Measurements from ENCODE around the gene PTHLH. TPM values are rescaled to one million over a fixed set of nuclear protein-coding genes. Genes with fewer than 3 reads are reported as not detected.

The PTHLH gene
- total RNA-seq, 1 experiment from 2014 or later, result 0.35 TPM

- Histone ChIP-seq H3K56ac (ENCODE audit: insufficient read length, low read depth, low read length) (no peak overlapping the region), H2BK15ac (ENCODE audit: low read depth, low read length) (no peak overlapping the region), H2BK12ac (ENCODE audit: insufficient read length, low read depth, low read length) (no peak overlapping the region), H3K4me2 (ENCODE audit: insufficient read depth, insufficient read length, low read length) (no peak overlapping the region), H4K5ac (ENCODE audit: insufficient read length, low read depth, low read length) (no peak overlapping the region), H2AK5ac (ENCODE audit: insufficient read length, low read length) (no peak overlapping the region), H2BK120ac (ENCODE audit: low read depth, low read length, poor library complexity, severe bottlenecking) (no peak overlapping the region), H2BK20ac (ENCODE audit: low read depth, low read length, poor library complexity, severe bottlenecking) (no peak overlapping the region), H3K23me2 (ENCODE audit: insufficient read length, low read depth, low read length, poor library complexity, severe bottlenecking) (no peaks in the 10 kb centered on the region), H3K79me1 (ENCODE audit: insufficient read depth, low read depth, low read length, poor library complexity, severe bottlenecking) (no peaks in the 10 kb centered on the region), H3K14ac (ENCODE audit: insufficient read depth, low read length) (no peak overlapping the region), H4K20me1 (ENCODE audit: control insufficient read depth, insufficient read depth, insufficient read length) (no peaks in the 10 kb centered on the region), H3K18ac (ENCODE audit: insufficient read length, low read depth, low read length) (no peak overlapping the region), H3K27ac (ENCODE audit: insufficient read length, low read depth, low read length) (no peak overlapping the region), H3T11ph (ENCODE audit: low read length) (no peak overlapping the region), H2AFZ (ENCODE audit: low read length) (no peak overlapping the region), H4K91ac (ENCODE audit: insufficient read length, low read depth, low read length) (no peak overlapping the region), H3K9me3 (ENCODE audit: control insufficient read depth, low read depth, low read length) (no peaks in the 10 kb centered on the region), H3K4me1 (ENCODE audit: insufficient read depth, low read length) (no peaks in the 10 kb centered on the region), H3K4ac (ENCODE audit: low read depth, low read length) (no peak overlapping the region), H3K23ac (ENCODE audit: insufficient read length, low read depth, low read length) (no peak overlapping the region), H3K27me3 (ENCODE audit: insufficient read depth, low read length) (no peaks in the 10 kb centered on the region; the same call in 1 of the 2 replicates), H3K9ac (ENCODE audit: extremely low read depth, insufficient read length, low read length) (no peak overlapping the region), H2BK5ac (ENCODE audit: insufficient read length, low read length) (no peak overlapping the region), H4K8ac (replicated peaks; ENCODE audit: insufficient read length, low read depth, low read length) (no peak overlapping the region), H3K79me2 (ENCODE audit: insufficient read depth, low read length) (no peaks in the 10 kb centered on the region)
- H3K27ac Mint-ChIP-seq, result no peak overlapping the region
- 0 out of 7 replicates have a peak, but pooled peaks cover 0 to 4% (median 0%) of the 10 kb centered on the region in 3 experiments for H3K36me3 Mint-ChIP-seq (ENCODE audit: insufficient read depth in 1 of 3, low read depth in 3 of 3)
- no peak for DNase-seq
- H3K4me1 Mint-ChIP-seq, result no peaks in the 10 kb centered on the region
- no peaks in the 10 kb centered on the region; a peak in 2 of 5 replicates for H3K9me3 Mint-ChIP-seq
- no peak for TF ChIP-seq CTCF (conservative IDR thresholded peaks at IDR 0.05)
- WGBS (ENCODE audit: extremely low coverage, insufficient read length, low lambda C conversion rate), result no CpG with 5 or more reads among the region's 1 CpG
- H3K4me3 Mint-ChIP-seq, result no peak overlapping the region
- H3K27me3 Mint-ChIP-seq (ENCODE audit: low read depth), result no peaks in the 10 kb centered on the region
These were observed 38.3 kb downstream of the PTHLH start for GRCh38 chr12:27934276-27934675.

Data from H9 (cell line).